HG03064 (cell line): ENCODE data around the gene VASH2.
"Not testable (repeated sequence)": the region's sequence is repeated elsewhere in the genome, so short reads cannot be mapped to it uniquely, and the experiment has no call there.

Experiments used
- ATAC-seq: cut with Tn5 transposase; IDR thresholded peaks from one replicate; pipeline ENCODE4 v1.9.1; 2021; ENCODE audit warnings: low read depth; ENCODE audit not compliant: unreplicated experiment

Gene VASH2

GRCh38 chr1:212950243-212951125, at the start of gene VASH2:
TSS of gene VASH2 (plus strand) at chr1:212950541. CDS start at chr1:212951543, 1,002 bp downstream.
- peak; percentile 86 for ATAC-seq

- no peak for ATAC-seq
Observed at GRCh38 chr1:212901290-212901689, 49.1 kb upstream of the VASH2 start.

GRCh38 chr1:212902054-212902453, 48.3 kb upstream of the VASH2 start:
- no peak for ATAC-seq

- no peak for ATAC-seq
Observed at GRCh38 chr1:212903664-212904063, 46.7 kb upstream of the VASH2 start.

- ATAC-seq: not testable (repeated sequence)
Observed at GRCh38 chr1:212908071-212908470, 42.3 kb upstream of the VASH2 start.

- no peak for ATAC-seq
Observed at GRCh38 chr1:212908971-212909370, 41.4 kb upstream of the VASH2 start.

- no peak for ATAC-seq
Observed at GRCh38 chr1:212909652-212910063, 40.7 kb upstream of the VASH2 start.

- ATAC-seq: not testable (repeated sequence)
Observed at GRCh38 chr1:212910213-212910612, 40.1 kb upstream of the VASH2 start.

GRCh38 chr1:212913638-212914037, 36.7 kb upstream of the VASH2 start:
- ATAC-seq: not testable (repeated sequence)

GRCh38 chr1:212914110-212914509, 36.2 kb upstream of the VASH2 start:
- ATAC-seq: not testable (repeated sequence)

- no peak for ATAC-seq
Observed at GRCh38 chr1:212914789-212915188, 35.6 kb upstream of the VASH2 start.

- ATAC-seq: no peak
Observed at GRCh38 chr1:212915245-212916091, 34.9 kb upstream of the VASH2 start.

- ATAC-seq: no peak
Observed at GRCh38 chr1:212916481-212917133, 33.7 kb upstream of the VASH2 start.

GRCh38 chr1:212917134-212917485, 33.2 kb upstream of the VASH2 start:
- no peak for ATAC-seq

- ATAC-seq: no peak
Observed at GRCh38 chr1:212917858-212918257, 32.5 kb upstream of the VASH2 start.

GRCh38 chr1:212918824-212919223, 31.5 kb upstream of the VASH2 start:
- ATAC-seq: no peak

- ATAC-seq: no peak
Observed at GRCh38 chr1:212920246-212920645, 30.1 kb upstream of the VASH2 start.

- ATAC-seq: no peak
Observed at GRCh38 chr1:212920896-212921295, 29.4 kb upstream of the VASH2 start.

- ATAC-seq: no peak
Observed at GRCh38 chr1:212922016-212922415, 28.3 kb upstream of the VASH2 start.

GRCh38 chr1:212926372-212926771, 24.0 kb upstream of the VASH2 start:
- no peak for ATAC-seq
